Activated B cell treated with CpG ODN at 0.5 μM for 24 hours (primary cell): ENCODE data around the gene GBGT1. TPM values are rescaled to one million over a fixed set of nuclear protein-coding genes. Genes with fewer than 3 reads are reported as not detected.
A peak's percentile ranks its signal among the peaks of the same experiment; 100 is the strongest.

Source experiments
- ATAC-seq: fragments of 200-7000 bp; cut with Tn5 transposase; one replicate; pipeline ENCODE4 v1.10.0; 2021; ENCODE audit warnings: low read depth, mild to moderate bottlenecking, moderate library complexity
- CTCF ChIA-PET: fragments of 350-600 bp; sonication (Branson Sonifier 250); formaldehyde crosslinking; loops from one replicate; lab custom pipeline; 2021; ENCODE audit warnings: antibody characterized with exemption; lab: Charles Lee
- POLR2A ChIA-PET: fragments of 350-600 bp; sonication (Branson Sonifier 250); formaldehyde crosslinking; loops from one replicate; lab custom pipeline; 2021; ENCODE audit warnings: antibody characterized with exemption; lab: Charles Lee
- DNase-seq: peaks from one replicate; pipeline ENCODE4 v3.0.0; 2022
- H3K27ac Mint-ChIP-seq: one replicate; pipeline ENCODE4 v1.8.0; 2020; ENCODE audit warnings: mixed read lengths
- H3K27me3 Mint-ChIP-seq: one replicate; pipeline ENCODE4 v1.8.0; 2021; ENCODE audit warnings: mixed read lengths
- H3K36me3 Mint-ChIP-seq: one replicate; pipeline ENCODE4 v1.8.0; 2021; ENCODE audit warnings: low read depth, mixed read lengths
- H3K4me1 Mint-ChIP-seq: one replicate; pipeline ENCODE4 v1.8.0; 2021; ENCODE audit warnings: mixed read lengths
- H3K4me3 Mint-ChIP-seq: one replicate; pipeline ENCODE4 v1.8.0; 2020; ENCODE audit warnings: mild to moderate bottlenecking, mixed read lengths
- H3K9me3 Mint-ChIP-seq: one replicate; pipeline ENCODE4 v1.8.0; 2020; ENCODE audit warnings: mixed read lengths
- CTCF ChIP-seq: fragments of 200-600 bp; IDR thresholded peaks from one replicate; pipeline ENCODE4 v1.8.0; 2022; ENCODE audit warnings: antibody characterized with exemption, mild to moderate bottlenecking
- intact Hi-C: fragments of 100-400 bp; cut with micrococcal nuclease; formaldehyde crosslinking; loops from one replicate; pipeline ENCODE4 v1.15.1; 2024
- total RNA-seq: library from RNA; stranded (reverse); gene quantifications from 2 replicates; pipeline ENCODE4 v1.2.3, GENCODE V29; 2022

The GBGT1 gene
- total RNA-seq, 1 donor from 2014 or later, result 49.5 TPM

DNA sequence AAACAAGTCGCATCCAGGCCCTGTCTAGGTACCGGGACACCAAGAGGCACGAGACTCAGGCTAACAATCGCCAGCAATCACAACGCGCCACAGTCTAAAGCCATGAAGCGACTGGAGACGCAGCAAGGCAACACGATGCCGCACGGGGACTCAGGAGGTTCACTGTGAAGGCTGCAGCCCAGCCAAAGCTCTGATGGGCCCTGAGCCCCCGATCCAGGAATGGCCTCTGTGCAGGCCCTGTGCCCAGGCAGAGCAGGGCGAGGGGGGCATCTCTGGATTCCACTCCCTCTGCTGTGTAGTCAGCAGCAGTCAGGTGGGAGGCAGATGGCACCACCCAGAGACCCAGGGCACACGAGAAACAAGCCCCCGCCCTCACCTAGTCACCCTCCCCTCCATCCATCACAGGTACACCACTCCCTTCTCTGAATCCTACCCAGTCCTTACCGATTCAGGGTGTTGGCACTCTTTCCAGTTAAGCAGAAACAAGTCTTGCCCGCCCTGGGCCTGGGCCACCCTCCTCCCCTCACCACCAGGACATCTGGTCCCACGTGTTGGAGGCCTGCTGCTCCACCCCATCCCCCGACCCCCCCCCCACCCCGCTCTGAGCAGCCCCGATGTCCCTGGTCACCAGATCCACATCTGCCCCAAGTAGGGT, 43.7 kb downstream of the GBGT1 start:
- peak overlapping the region; percentile 82 for H3K4me3 Mint-ChIP-seq
- H3K36me3 Mint-ChIP-seq, result peaks cover 3% of the 10 kb centered on the region
- POLR2A ChIA-PET, result interaction anchor here (1.7 to 8.7 kb wide), 2 partner anchors 14 to 26 kb away, joined by 5 to 89 read pairs; no protein-coding TSS in a partner anchor
- no peaks in the 10 kb centered on the region for H3K27me3 Mint-ChIP-seq
- ATAC-seq (no peak), DNase-seq (no peak)
- no peaks in the 10 kb centered on the region for H3K9me3 Mint-ChIP-seq
- peaks cover 66% of the 10 kb centered on the region for H3K4me1 Mint-ChIP-seq
- TF ChIP-seq CTCF, result no peak
- H3K27ac Mint-ChIP-seq, result no peak overlapping the region
- intact Hi-C loops, result no loop called here
- CTCF ChIA-PET, result interaction anchor here (1.7 to 22.0 kb wide), 3 partner anchors 24 to 27 kb away, joined by 4 to 369 read pairs (median 20); no protein-coding TSS in a partner anchor

- ATAC-seq (no peak), DNase-seq (no peak)
- peaks cover 67% of the 10 kb centered on the region for H3K4me1 Mint-ChIP-seq
- TF ChIP-seq CTCF, result no peak
- H3K27me3 Mint-ChIP-seq, result no peaks in the 10 kb centered on the region
- POLR2A ChIA-PET, result interaction anchor here (0.6 to 8.7 kb wide), 4 partner anchors 14 to 174 kb away, joined by 3 to 89 read pairs (median 5); partner anchors contain the start of gene GTF3C5
- H3K27ac Mint-ChIP-seq, result peak overlapping the region; percentile 41
- no peaks in the 10 kb centered on the region for H3K9me3 Mint-ChIP-seq
- peaks cover 3% of the 10 kb centered on the region for H3K36me3 Mint-ChIP-seq
- H3K4me3 Mint-ChIP-seq, result peak overlapping the region; percentile 55
- CTCF ChIA-PET, result interaction anchor here (1.2 to 22.0 kb wide), 2 partner anchors 15 to 27 kb away, joined by 3 to 369 read pairs; no protein-coding TSS in a partner anchor
- intact Hi-C loops, result no loop called here
These were observed 44.4 kb downstream of the GBGT1 start for GRCh38 chr9:133119103-133119845.

GRCh38 chr9:133118568-133118967, 45.1 kb downstream of the GBGT1 start:
- intact Hi-C loops, result no loop called here

GRCh38 chr9:133118179-133118520, 45.6 kb downstream of the GBGT1 start:
- no peaks in the 10 kb centered on the region for H3K27me3 Mint-ChIP-seq
- DNase-seq (no peak), ATAC-seq (no peak)
- POLR2A ChIA-PET, result interaction anchor here (1.4 to 8.7 kb wide), 2 partner anchors 28 to 87 kb away, joined by 6 to 89 read pairs; partner anchors contain the start of gene GTF3C5
- H3K36me3 Mint-ChIP-seq, result peaks cover 3% of the 10 kb centered on the region
- intact Hi-C loops, result no loop called here
- CTCF ChIA-PET, result interaction anchor here (1.2 to 22.0 kb wide), 2 partner anchors 14 to 28 kb away, joined by 3 to 369 read pairs; no protein-coding TSS in a partner anchor
- H3K4me3 Mint-ChIP-seq, result no peak overlapping the region
- no peak overlapping the region for H3K27ac Mint-ChIP-seq
- peaks cover 72% of the 10 kb centered on the region for H3K4me1 Mint-ChIP-seq
- H3K9me3 Mint-ChIP-seq, result no peaks in the 10 kb centered on the region
- TF ChIP-seq CTCF, result no peak

More at GRCh38 chr9:133118568-133118967, 45.1 kb downstream of the GBGT1 start:
- H3K27me3 Mint-ChIP-seq, result no peaks in the 10 kb centered on the region
- DNase-seq (no peak), ATAC-seq (no peak)
- POLR2A ChIA-PET, result interaction anchor here (1.4 to 8.7 kb wide), 2 partner anchors 27 to 88 kb away, joined by 6 to 89 read pairs; partner anchors contain the start of gene GTF3C5
- H3K4me1 Mint-ChIP-seq, result peaks cover 69% of the 10 kb centered on the region
- peaks cover 3% of the 10 kb centered on the region for H3K36me3 Mint-ChIP-seq
- H3K27ac Mint-ChIP-seq, result peak overlapping the region; percentile 41
- CTCF ChIA-PET, result interaction anchor here (1.2 to 22.0 kb wide), 2 partner anchors 15 to 28 kb away, joined by 3 to 369 read pairs; no protein-coding TSS in a partner anchor
- TF ChIP-seq CTCF, result no peak
- peak overlapping the region; percentile 55 for H3K4me3 Mint-ChIP-seq
- H3K9me3 Mint-ChIP-seq, result no peaks in the 10 kb centered on the region
